Globus pallidus (tissue), 1 donor: Measurements from ENCODE around the gene TRPC4.
"Not testable (repeated sequence)": the region's sequence is repeated elsewhere in the genome, so short reads cannot be mapped to it uniquely, and the experiment has no call there.

Experiments
- DNase-seq: peaks from one replicate; pipeline ENCODE4 v3.0.0-alpha.2; 2015; ENCODE audit warnings: low spot score

Gene TRPC4

DNA sequence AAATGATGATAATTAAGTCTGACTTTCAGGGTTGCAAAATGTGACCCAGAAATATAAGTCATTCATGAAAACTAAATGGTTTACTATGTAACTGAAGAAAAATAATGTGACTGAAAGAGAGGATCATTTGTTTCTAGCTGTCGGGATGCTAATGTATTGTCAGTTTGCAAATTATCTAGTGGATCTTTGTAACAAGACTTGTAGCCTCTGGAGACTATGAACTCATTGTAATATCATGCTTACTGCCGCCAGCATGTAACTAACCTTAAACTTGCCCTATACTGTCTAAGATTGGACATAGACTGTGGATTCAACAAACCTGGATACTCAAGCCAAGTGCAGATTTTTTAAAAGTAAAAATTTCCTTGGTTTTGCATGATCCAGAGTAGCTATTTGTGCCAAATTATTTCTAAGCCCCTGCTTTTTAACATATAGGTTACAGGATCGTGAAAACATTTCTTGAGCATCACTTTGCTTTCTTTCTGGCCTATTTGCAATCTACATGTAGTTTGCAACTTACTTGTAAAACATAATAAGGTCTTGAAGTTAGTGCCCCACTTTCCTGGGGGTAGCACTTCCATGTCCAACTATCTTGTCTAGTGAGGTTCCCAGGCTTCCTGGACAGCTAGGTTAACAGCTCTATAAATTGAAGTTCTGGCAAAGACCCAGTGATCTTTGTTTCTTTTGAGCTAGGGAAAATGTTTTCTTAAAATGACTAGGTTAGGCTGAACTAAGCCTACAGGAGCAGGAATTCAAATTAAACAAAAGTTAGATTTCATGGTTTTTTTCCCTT, 267.7 kb downstream of the TRPC4 start:
- peak; percentile 1 for DNase-seq

DNA sequence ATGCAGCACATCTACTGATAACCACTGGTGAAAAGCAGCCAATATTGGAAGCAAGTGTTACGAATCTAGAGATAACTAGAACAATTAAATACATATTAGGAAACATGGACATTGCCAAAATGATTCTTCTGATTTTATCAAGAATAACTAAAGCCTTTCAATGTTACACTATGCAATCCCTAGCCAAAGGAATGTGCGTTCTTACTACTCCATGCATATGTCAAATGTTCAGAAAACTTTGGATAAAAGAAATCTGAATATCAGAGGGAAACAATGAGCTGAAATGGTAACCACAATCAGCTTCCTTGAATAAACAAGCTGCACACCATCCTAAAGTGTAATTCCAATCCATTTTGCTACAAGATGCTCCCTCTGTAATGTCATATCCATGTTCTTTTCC, 270.1 kb downstream of the TRPC4 start:
- DNase-seq: no peak

DNA sequence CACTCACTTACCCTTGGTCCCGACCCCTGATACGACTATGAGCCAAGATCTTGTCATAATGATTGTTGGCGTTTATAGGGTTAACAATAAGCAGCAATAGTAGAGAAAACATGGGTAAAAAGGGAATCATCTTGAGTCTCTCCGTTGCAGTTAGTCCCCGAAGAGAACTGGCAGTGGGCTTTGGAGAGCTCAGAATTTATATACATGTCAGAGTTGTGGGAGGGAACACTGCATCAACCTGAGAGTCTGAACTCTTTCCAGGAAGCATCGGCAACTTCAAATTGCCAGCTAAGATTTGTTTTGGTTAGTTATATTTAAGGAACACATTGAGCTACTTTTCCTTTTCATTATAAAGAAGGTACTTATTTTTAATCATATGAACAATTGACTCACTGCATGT, 271.0 kb downstream of the TRPC4 start, which contains the start of gene POSTN:
TSS of gene POSTN (minus strand) at position 172 of the 400 bp plus-strand sequence. CDS start at position 130, 42 bp downstream.
- no peak for DNase-seq

DNA sequence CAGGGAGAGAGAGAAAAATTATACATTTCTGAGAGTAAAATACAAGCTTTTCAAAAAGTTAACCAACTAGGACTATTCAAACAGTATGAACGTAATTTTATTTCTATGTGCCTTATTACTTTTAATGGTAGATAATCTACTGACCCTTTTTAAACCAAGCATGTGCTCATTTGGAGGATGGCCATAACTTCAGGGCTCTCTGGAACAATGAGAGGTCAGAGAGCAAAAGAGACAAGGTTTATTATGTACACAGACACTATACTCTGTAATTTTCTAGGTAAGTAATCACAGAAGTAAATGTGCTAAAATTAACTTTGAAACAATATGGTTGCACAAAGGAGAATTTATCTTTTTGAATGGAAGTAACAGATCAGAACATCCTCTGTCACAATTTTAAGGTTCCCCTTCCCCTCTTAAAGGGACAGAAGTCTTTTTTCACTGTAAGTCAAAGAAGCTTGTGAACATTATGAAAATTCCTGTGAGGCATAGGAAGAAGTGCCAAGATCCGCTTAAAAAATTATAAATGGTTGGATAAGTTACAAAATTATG, 272.0 kb downstream of the TRPC4 start:
- no peak for DNase-seq

DNA sequence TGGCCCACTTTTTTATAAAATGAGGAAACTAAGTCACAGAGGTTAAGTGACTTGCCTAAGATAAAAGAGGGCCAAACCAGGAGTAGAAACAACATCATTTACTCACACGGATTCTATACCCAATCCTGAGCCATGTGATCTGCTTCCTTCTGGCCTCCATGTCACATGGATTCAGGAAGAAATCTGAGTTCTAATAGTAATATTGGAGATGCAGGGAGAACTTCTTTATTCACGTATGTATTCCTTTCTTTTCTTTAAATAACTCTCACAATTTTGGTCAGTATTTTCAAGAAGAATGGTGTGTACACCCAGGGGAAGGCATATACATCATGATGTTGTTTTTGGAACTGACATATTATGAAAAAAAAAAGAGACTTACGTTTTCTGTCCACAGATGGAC, 272.8 kb downstream of the TRPC4 start:
- DNase-seq: no peak

DNA sequence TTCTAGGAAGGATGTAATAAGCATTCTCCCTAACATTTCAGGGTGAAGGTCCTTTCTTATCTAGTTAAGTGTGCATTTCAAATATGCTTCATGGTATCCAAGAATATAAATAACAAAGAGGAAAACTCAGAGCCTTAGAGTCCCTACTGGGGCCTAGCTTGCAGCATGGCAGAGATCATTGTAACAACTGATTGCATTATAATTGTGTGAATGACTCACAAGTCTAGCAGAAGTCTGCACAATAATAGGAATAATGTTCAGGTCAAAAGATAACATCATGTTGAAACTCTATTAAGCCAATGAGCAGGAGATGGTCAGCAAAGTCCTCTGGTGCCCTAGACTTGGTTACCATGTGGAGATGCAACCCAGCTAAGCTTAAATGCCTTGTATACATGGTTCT, 274.4 kb downstream of the TRPC4 start:
- DNase-seq: no peak

DNA sequence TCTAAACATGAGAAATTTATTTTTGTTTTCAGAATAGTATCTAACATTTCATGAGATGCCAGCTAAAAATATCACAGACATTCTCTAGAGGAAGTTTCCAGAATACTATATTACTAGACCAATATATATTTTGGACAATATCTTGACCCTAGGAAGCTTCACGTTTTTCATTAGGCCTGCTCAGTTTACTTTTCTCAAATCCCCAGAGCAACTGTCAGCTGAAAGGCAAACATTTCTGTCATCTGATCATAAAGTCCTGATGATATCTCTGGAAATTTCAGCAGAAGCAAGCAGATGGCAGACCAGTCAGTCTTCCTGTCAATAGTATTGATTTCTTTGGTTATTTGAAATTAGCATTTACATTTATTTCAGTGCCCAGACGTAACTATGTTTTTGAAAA, 275.0 kb downstream of the TRPC4 start:
- no peak for DNase-seq

DNA sequence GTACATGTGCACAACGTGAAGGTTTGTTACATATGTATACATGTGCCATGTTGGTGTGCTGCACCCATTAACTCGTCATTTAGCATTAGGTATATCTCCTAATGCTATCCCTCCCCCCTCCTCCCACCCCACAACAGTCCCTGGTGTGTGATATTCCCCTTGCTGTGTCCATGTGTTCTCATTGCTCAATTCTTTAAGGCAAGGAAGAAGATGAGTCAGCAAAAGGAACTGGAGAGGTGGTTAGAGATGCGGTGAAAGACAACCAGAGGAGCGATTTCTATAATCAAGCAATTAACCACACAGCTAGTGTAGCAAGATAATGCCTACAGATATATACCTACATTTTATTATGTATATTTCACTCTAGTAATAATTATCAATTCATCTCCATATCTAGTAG, 280.2 kb downstream of the TRPC4 start:
- DNase-seq: not testable (repeated sequence)

DNA sequence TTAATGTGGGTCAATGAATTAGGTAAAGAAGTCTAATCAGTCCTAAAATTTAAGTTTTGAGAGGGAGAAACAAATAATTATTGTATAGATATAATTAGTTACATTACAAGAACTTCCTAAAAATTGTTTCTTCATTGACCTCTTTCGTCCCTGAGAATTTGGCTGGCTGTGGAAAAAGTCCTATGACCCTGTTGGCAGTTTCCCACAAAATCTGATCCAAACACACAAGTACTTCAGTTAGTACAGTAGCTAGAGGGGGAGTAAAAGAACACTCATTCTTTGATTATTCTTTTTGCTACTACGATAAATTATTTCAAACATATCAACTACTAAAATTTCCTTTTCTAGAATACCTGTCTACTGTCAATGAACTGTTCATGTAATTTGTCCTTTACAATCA, 282.3 kb downstream of the TRPC4 start:
- no peak for DNase-seq
